IPS DF 6.9 (cell line): ENCODE measurements around the gene PARD3.

Source experiments
- DNase-seq: peaks from one replicate; pipeline ENCODE4 v3.0.0-alpha.2; 2013; ENCODE audit warnings: low read depth, low spot score
- H3K27ac ChIP-seq: one replicate; pipeline ENCODE4 v1.5.1; 2013; ENCODE audit warnings: low read length, control low read depth
- H3K27me3 ChIP-seq: 2 replicates; pipeline ENCODE4 v1.6.1; 2013; ENCODE audit warnings: mild to moderate bottlenecking, low read length; ENCODE audit not compliant: control insufficient read depth, insufficient read depth
- H3K36me3 ChIP-seq: 2 replicates; pipeline ENCODE4 v1.6.1; 2013; ENCODE audit warnings: low read length; ENCODE audit not compliant: control insufficient read depth, insufficient read depth
- H3K4me1 ChIP-seq: 2 replicates; pipeline ENCODE4 v1.6.1; 2013; ENCODE audit warnings: low read length; ENCODE audit not compliant: control insufficient read depth, insufficient read depth
- H3K4me3 ChIP-seq: 2 replicates; pipeline ENCODE4 v1.5.1; 2013; ENCODE audit warnings: mild to moderate bottlenecking, low read length
- H3K9me3 ChIP-seq: 2 replicates; pipeline ENCODE4 v1.6.1; 2013; ENCODE audit warnings: low read length, inconsistent platforms; ENCODE audit not compliant: control insufficient read depth, insufficient read depth
- WGBS: extraction: QIAGEN DNeasy Blood & Tissue Kit; methylation state at CpG from one replicate; pipeline ENCODE4 v1.1.7; 2013; ENCODE audit warnings: mixed read lengths, missing lambda C conversion rate; ENCODE audit not compliant: insufficient read length, insufficient coverage; 5-methylcytosine and 5-hydroxymethylcytosine counted together

The PARD3 gene

DNA sequence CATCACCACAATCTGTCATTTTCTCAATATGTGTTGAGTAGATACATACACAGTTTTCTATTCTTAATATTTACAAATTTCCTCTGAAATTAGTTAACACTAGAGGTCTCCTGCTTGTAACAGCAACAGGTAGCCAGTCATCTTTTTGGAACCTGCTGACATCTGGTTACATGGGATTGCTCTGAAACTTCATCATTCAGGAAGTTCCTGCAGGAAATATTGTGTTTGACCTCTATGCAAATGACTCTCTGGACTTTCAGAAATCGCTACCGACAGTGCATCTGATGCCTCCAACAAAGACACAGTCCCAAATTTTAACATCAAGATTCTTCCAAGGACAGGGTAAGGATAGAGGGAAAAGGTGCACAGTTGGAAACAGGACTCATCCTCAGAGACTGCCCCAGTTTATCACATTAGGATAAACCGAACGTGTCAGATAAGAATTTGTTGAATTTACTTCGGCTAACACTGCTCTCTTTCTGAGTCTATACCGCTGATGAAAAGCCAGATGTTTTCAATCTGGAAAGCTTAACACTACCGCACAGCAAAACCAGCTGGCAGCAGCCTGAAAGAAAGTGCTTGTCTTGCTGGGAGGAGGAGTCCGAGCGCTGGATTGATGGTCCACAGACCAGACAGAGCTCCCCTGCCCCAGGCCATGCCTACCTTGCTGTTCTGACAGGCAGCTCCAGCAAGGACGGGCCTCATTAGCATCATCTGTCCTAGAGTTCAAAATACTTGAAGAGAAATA lies 633.4 kb downstream of the PARD3 start:
- no peak for DNase-seq
- H3K4me1 ChIP-seq = peaks cover 19% of the 10 kb centered on the region
- no CpG with 5 or more reads among the region's 10 CpGs for WGBS

DNA sequence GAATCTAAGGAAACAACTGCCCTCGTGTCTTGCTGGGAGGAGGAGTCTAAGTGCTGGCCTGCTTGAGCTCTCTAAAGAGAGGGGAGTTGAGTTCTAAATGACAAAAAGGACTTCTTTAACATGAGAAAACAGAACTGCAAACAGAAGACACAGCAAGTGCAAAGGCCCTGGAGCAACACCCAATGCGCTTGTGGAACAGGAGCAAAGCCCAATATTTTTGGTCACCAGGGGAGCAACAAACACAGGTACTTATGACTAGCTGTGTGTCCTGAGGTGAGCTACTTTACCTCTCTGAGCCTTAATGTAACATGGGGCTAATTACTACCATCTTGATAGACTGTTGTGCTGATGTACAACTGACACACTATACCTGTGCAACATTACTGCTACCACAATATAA lies 634.3 kb downstream of the PARD3 start:
- Histone ChIP-seq H3K4me3 (no peak overlapping the region), H3K27ac (no peak overlapping the region), H3K9me3 (no peaks in the 10 kb centered on the region), H3K36me3 (no peaks in the 10 kb centered on the region), H3K4me1 (peaks cover 12% of the 10 kb centered on the region), H3K27me3 (no peaks in the 10 kb centered on the region)
- no CpG with 5 or more reads among the region's 2 CpGs for WGBS
- DNase-seq = no peak

More for the DNA sequence above, 633.4 kb downstream of the PARD3 start:
- Histone ChIP-seq H3K9me3 (no peaks in the 10 kb centered on the region), H3K4me3 (no peak overlapping the region), H3K27me3 (no peaks in the 10 kb centered on the region), H3K36me3 (no peaks in the 10 kb centered on the region), H3K27ac (no peak overlapping the region)

DNA sequence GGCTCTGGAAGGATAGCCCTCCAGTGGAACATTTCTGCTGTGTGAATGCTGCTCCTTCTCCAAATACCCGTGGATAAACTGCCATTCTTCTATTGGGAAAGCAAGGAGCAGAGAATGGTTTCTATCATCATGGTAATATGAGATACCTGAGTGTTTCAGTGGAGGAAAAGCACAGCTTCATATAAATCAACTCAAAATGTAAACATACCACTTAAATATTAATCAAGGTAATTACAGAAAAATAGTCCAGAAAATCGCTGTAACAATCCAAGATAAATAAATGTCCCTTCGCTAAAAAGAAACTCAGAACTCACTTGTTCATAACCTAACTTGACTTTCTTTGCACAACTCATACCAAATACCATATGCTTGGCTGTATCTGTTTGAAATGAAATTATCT lies 635.8 kb downstream of the PARD3 start:
- H3K4me1 ChIP-seq = peaks cover 11% of the 10 kb centered on the region
- WGBS = no CpG with 5 or more reads among the region's 3 CpGs

DNA sequence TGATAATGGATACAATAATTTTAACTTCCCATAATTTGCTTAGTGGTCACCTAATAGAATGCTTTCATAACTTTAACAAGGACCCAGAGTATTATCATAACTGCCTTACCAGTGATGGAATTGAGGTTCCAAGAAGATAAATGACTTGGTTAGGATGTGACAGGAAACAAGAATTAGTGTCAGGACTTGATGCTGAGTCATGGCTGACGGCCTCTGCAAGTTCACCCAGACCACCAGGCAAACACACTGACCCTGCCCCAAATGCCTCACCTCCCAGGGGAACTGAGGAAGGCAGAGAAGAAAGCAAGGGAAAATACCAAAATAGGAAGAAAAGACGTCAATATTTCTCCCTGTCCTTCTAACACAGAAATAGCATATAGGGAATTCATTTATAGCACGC lies 636.3 kb downstream of the PARD3 start:
- Histone ChIP-seq H3K4me1 (peaks cover 8% of the 10 kb centered on the region), H3K4me3 (no peak overlapping the region), H3K9me3 (no peaks in the 10 kb centered on the region), H3K27me3 (no peaks in the 10 kb centered on the region), H3K36me3 (no peaks in the 10 kb centered on the region), H3K27ac (no peak overlapping the region)
- WGBS = no CpG with 5 or more reads among the region's 3 CpGs
- DNase-seq = no peak

More for the DNA sequence above, 635.8 kb downstream of the PARD3 start:
- Histone ChIP-seq H3K27me3 (no peaks in the 10 kb centered on the region), H3K4me3 (no peak overlapping the region), H3K9me3 (no peaks in the 10 kb centered on the region), H3K27ac (no peak overlapping the region), H3K36me3 (no peaks in the 10 kb centered on the region)
- DNase-seq = no peak

DNA sequence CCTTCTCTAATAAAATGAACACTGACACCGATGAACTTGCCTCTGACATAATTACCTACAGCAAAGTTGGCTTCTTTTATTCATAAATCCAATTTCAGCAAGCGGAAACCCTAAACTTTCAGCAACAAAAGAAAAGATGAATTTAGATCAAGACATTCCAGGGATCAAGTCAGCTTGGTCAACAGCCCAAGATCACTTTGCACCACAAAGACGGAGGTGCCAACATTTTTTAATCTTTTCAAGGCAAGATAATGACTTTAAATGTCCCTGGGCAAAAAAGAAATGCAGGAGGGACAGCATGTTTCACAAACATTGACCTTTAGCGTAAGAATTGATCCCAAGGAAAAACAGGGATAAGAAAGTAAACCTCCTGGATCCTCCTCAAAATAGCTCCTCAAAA lies 636.9 kb downstream of the PARD3 start:
- Histone ChIP-seq H3K4me3 (no peak overlapping the region), H3K27ac (no peak overlapping the region), H3K27me3 (no peaks in the 10 kb centered on the region), H3K9me3 (no peaks in the 10 kb centered on the region), H3K36me3 (no peaks in the 10 kb centered on the region), H3K4me1 (peaks cover 5% of the 10 kb centered on the region)
- no CpG with 5 or more reads among the region's 4 CpGs for WGBS
- no peak for DNase-seq

DNA sequence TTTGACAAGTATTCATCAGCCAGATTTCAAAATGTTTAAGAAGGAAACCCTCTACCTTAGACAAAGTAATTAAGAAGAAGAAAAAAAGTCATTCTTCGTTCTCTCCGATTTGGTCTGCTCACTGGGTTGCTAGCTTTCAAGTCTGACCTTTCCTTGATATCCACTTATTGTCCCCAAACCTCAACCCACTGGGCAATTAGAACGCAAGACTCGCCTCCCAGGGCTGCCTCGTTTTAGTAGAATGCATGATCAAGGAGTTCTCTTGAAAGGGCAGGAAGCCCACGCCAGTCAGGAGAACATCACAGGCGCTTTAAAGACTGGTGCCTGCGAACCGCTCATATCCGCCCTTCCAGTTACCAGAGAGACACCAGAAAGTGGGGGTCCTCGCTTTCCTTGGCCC lies 637.7 kb downstream of the PARD3 start:
- H3K27ac ChIP-seq = no peak overlapping the region
- no peak overlapping the region for H3K4me3 ChIP-seq
- no peaks in the 10 kb centered on the region for H3K27me3 ChIP-seq
- no peaks in the 10 kb centered on the region for H3K36me3 ChIP-seq
- DNase-seq = no peak
- H3K4me1 ChIP-seq = peaks cover 5% of the 10 kb centered on the region
- no peaks in the 10 kb centered on the region for H3K9me3 ChIP-seq
- no CpG with 5 or more reads among the region's 11 CpGs for WGBS

DNA sequence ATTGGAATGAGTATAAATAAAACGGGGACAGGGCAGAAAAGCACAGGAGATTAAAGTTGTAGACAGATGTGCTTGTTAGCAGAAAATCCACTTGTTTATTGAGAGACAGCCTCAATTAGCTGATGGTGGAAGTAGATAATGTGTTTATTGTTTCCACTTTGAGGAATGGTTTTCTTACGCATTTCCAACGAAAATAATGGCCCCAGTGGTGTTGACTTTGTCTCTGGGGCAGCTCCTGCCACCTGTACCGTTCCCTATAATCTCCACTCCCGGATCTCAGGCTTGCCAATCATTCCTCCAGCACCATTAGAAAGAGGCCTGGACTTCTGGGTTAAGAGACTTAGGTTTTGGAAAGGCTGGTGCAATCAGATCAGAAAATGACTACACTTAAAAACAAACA lies 638.7 kb downstream of the PARD3 start:
- Histone ChIP-seq H3K4me3 (no peak overlapping the region), H3K4me1 (peaks cover 4% of the 10 kb centered on the region), H3K9me3 (no peaks in the 10 kb centered on the region), H3K27me3 (no peaks in the 10 kb centered on the region), H3K27ac (no peak overlapping the region), H3K36me3 (no peaks in the 10 kb centered on the region)
- WGBS = no CpG with 5 or more reads among the region's 5 CpGs
- no peak for DNase-seq

DNA sequence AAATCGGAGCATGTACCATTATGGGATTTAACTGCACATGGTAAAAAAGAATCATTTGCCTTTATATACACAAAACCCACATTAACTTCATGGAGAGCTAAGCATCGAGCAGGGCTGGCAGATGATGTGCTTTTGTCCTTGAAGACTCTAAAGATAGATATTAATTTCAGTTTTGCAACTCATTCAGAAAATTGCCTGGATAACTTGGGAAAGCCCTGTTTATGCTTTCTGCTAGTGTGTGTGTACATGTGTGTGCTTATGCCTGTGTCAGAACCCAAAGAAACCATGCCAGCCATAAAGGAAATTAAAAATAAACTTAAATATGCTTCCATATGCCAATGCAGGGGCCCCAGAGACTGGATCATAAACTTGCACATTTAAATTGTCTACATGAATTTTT lies 640.0 kb downstream of the PARD3 start:
- Histone ChIP-seq H3K27ac (no peak overlapping the region), H3K9me3 (no peaks in the 10 kb centered on the region), H3K4me1 (peaks cover 4% of the 10 kb centered on the region), H3K4me3 (no peak overlapping the region), H3K36me3 (no peaks in the 10 kb centered on the region), H3K27me3 (no peaks in the 10 kb centered on the region)
- DNase-seq = no peak
- no CpG with 5 or more reads among the region's 2 CpGs for WGBS

DNA sequence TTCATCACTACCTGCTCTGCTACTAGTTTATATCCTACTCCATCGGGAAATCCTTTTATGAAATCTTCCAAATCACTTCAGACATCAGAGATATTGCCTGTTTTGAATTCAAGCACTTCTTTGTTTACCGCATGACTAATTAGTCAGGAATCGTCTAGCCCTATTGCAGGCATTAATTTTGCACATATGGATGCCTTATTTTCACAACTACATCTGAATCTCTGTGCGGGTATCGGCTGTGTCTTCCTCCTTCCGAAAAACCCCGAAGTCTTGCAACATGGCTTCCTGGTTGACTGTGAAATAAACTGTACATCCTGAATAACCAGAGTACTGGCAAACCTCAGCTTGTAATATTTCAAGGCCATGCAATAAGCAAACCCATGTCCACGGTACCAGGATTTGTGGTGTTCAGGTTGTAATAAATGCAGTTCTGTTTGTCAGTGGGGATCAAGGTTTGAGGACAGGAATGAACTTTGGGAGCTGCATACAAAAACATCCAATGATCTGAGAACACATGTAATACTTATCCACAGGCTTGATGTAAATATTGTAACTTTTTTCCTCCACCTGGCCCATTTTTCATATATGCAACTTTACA lies 642.1 kb downstream of the PARD3 start:
- DNase-seq = no peak
- Histone ChIP-seq H3K27me3 (no peaks in the 10 kb centered on the region), H3K9me3 (no peaks in the 10 kb centered on the region), H3K27ac (no peak overlapping the region), H3K4me1 (no peaks in the 10 kb centered on the region; the same call in 1 of the 2 replicates), H3K36me3 (no peaks in the 10 kb centered on the region), H3K4me3 (no peak overlapping the region)
- no CpG with 5 or more reads among the region's 8 CpGs for whole genome bisulfite sequencing

DNA sequence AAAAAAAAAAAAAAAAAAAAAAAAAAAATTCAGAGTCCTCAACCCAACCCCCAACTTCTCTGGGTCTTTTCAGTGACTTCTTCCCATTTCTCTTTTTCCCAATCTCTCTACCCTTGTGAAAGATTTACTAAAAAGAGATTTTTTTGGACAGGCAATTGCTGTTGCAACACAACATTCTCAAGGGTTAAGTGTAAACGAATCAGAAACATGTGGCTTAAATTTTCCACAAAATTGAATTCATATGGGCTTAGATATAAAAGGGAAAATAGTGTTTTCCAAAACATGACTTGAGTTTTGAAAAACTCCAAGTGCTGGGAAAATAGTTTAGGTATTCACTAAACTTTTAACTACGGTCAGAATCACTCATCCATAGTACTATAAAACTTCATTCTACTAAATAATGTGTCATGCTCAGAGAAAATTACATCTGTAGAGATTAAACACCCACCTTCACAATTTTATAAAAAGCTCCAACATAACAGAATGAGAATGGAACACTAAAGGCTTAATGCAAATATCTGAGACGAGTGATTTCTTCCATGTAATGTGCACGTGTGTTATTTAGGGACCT lies 643.1 kb downstream of the PARD3 start:
- no peaks in the 10 kb centered on the region for H3K36me3 ChIP-seq
- no peak overlapping the region for H3K27ac ChIP-seq
- no peaks in the 10 kb centered on the region for H3K27me3 ChIP-seq
- no peaks in the 10 kb centered on the region for H3K9me3 ChIP-seq
- DNase-seq = no peak
- WGBS = no CpG with 5 or more reads among the region's 4 CpGs
- no peaks in the 10 kb centered on the region; the same call in 1 of the 2 replicates for H3K4me1 ChIP-seq
- no peak overlapping the region for H3K4me3 ChIP-seq
